NAMALWA (cell line): ENCODE results near the gene EPHA5.

Source experiments
- DNase-seq: peaks from one replicate; pipeline ENCODE4 v3.0.0-alpha.2; 2015; ENCODE audit warnings: low spot score

The EPHA5 gene

GRCh38 chr4:65670331-65671031 lies at the start of gene EPHA5:
TSS of gene EPHA5 (minus strand) at chr4:65670489. CDS start at chr4:65669742, 747 bp downstream.
- DNase-seq: no peak

- DNase-seq: no peak
These were observed 49.3 kb upstream of the EPHA5 start for GRCh38 chr4:65719635-65720034.

DNA sequence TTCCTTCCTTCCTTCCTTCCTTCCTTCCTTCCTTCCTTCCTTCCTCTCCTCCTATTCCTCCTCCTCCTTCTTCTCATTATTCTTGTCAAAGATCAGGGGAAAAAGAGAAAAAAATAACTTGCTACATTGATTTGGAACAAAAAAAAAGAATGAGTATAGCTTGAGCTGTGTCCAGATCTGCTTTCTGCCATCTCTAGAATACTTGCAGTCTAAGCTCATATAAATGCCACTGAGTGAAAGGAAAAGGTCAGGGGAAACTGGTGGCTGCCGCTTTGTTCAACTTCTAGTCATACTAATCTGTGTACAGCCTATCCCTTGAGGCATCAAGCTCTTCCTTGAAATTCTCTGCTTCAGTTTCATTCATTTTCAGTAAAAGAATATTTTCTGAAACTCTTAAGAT lies 28.3 kb upstream of the EPHA5 start:
- DNase-seq: no peak

- DNase-seq: no peak
These were observed 26.1 kb upstream of the EPHA5 start for GRCh38 chr4:65696436-65696835.

- no peak for DNase-seq
These were observed 1.1 kb upstream of the EPHA5 start for GRCh38 chr4:65671372-65671771.

DNA sequence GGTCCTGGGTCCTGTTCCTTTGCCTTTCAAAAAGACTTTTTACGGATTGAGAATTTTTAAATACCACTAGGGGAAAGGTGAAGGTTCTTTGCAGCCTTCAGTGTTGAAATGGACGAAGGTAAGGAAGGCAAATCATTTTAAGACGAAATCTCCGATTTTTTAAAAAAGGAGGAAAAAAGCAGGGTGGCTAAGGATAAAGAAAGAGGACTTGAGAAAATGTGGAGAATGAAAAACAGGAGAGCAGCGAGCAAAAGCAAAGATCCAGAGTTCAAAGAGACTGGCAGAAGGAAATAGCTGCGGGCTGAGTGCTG lies 314 bp downstream of the EPHA5 start:
- DNase-seq: no peak

GRCh38 chr4:65669111-65670019 lies 924 bp downstream of the EPHA5 start:
- no peak for DNase-seq

DNA sequence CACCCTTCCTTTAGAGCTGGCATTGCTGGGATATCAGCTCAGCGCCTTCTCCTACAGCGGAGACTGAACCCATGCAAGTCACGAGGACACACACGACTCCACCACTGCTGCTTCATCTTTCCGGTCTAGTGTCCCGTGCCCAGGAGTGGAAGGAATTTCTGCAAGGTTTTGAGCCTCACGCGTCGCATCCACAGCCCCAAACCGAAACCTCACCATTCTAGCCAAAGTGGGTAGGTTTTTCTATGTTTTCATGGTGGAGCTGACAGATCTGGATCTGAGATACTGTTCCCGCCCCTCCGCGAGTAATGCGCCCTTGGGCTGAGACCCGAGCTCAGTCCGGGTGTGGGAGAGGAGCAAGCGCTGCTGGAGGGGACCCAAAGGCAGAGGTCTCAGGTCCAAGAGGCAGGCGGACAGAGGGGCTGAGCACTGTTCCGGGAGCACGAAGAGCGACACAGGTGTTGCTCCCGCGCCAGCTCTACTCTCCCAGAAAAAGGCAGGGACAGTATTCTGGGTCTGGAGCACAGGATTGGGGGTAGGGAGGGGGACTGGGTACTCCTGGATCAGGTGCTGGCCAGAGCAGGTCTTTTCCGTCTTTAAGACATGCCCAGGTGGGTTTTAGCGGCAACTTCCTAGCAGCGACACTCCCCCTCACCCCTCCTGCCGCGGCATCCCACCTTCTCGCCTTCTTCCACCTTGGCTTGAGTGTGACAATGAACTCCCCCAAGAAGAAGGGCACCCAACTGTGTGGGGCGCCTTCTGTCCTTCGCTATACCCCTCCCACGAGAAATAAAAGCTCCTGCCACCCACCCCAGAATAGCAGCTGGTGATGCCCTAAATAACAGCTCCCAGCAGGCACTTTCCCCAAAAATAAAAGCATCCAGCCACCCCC lies 1.8 kb downstream of the EPHA5 start:
- DNase-seq: no peak

DNA sequence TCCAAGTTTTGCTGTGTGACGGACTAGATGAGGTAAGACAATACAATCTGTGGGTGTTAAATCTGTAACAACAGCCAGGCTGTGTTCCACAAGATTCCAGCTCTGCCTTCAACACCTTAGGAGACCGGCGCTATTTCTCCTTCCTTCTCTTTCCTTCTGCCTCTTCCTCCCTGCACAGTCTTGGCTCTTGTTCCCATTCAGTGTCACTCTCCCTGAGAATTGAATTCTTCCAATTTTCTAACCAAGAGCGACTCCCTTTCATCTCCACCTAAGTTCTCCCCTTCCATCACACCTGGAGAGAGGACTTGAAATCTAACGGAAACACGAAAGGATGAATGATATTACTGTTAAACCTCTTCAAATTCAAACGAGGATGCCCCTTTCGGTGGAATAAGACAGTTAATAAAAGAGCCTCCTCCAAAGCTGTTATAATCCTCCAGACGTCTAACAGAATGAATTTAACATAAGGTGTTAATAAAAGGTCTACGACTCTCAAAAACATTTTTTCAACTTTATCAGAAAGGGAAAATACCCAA lies 2.7 kb downstream of the EPHA5 start:
- no peak for DNase-seq

DNA sequence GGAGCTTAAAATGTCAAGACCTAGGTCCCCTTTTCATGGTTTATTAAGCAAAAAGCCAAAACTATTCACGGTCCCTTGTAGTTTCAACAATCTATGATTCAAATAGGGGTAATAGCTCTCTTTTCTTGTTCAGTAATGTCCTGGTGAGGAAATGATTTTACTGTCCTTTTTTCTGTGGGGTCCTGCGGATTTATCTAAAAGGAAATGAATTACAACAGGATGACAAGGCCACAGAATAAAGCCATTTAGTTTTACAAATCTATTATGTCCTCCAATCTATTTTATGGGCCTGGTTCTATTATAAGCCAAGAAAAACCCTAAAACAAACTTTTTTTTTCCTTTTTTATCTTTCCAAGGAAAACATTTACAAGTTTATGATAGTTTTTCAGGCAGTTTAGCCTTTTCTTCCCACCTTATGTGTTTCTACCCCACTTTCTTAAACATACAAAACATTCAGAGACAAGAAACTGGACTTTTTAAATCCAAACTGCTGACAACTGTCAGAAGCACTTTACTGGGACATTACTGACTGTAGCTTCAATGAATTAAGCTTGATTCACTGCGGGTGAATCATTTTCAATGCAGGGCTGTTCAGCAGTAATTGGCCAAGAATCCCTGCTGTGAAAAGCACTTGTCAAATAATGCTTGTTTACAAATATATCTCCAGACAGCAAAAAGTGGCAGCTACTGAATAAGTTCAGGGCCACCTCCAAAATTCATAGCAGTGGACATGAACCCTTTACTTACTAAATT lies 4.3 kb downstream of the EPHA5 start:
- no peak for DNase-seq

- no peak for DNase-seq
These were observed 8.8 kb downstream of the EPHA5 start for GRCh38 chr4:65661471-65661870.

DNA sequence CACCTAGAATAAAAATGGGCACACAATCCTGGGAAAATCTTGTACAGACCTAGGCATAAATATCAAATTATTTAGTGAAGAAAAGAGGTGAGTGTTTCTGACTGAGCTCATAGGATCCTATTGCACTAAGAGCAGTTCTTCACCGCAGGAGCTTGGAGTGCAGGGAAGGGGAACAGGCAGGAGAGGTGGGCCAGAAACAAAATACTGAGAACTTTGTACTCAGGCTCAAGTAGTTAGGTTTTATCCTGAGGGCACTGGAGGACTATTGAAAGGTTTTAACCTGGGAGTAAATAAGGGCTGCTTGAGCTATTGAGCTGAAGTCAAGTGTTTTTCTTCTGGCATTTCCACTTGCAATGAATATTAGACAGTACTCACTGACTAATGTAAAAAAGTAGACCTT lies 12.2 kb downstream of the EPHA5 start:
- DNase-seq: no peak

- DNase-seq: no peak
These were observed 14.3 kb downstream of the EPHA5 start for GRCh38 chr4:65656008-65656407.

DNA sequence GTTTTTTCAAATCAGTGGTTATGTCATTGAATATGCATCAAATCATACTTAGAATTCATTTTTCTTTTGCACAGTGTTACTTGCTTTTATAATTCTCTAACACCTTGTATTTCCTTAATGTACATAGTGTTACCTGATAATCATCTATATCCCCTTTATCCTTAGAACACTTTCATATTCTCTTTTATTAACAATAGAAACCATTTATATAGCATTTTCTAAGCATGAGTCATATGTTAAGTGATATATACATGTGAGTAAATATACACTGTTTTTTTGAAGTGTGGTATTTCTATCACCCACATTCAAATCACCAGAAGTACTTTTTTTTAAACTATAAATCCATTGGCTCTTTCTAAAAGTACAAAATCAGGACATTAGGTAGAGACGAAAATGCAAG lies 15.3 kb downstream of the EPHA5 start:
- no peak for DNase-seq

DNA sequence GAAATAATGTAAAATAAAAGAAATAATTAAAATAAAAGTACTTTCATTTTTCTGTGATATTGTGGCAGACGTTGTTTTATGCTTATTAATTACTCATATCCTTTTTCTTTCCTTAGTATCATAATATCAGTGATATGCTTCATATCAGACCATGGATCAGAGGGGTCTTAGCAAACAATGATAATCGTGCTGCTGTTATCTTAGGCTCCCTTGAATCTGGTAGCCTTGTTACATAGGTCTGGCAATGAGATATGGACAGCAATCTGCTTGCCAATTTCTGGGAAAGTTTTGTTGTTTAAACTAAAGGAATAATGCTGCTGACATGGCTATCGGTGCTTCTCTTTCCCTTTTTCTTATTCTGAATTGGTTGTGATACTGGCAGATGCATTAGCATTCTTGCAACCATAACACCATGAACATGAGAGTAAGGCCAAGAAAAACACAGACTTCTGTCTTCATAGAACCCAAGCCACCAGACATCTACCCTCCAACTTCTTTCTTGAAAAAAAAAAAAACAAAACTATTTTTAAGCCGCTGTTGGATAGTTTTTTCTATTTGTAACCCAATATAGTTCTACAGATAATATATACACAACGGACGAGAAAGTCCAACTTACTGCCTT lies 16.4 kb downstream of the EPHA5 start:
- DNase-seq: no peak

DNA sequence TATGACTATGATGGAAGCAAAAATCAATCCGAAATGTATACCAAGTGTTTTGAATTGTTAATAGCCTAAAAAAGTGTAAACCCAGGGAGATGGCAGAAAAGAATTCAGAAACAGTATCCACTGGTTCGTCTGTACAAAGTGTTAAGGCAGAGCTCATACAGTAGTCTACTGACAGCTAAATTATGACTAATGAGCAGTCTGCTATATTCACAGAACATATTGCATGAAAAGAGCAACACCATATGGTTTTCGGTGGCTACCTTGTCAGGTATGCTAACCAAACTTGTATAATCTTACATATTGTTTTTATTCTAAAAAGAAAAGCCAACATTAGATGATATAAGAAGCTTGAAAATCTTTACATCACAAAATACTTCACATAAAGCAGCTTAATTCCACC lies 18.5 kb downstream of the EPHA5 start:
- no peak for DNase-seq

DNA sequence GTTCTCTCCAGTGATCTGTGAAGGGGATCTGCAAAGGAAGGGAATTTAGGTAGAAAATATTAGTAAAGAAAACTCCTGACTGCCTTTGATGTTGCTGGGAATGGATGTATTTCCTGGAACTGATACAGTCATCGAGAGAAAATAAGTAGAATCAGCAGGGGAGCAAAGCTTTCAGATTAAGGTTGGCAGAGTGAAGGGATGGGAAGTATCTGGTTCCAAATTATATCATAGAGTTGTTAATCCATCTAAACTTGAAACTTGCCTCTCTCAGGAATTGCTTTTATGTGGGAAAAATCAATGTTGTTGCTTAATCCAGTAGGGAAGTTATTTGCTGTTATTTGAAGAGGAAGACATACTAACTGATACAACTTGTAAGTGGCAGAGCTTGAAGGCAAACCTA lies 19.3 kb downstream of the EPHA5 start:
- no peak for DNase-seq

- no peak for DNase-seq
These were observed 24.2 kb downstream of the EPHA5 start for GRCh38 chr4:65646136-65646535.

GRCh38 chr4:65645185-65645584 lies 25.1 kb downstream of the EPHA5 start:
- DNase-seq: no peak

- no peak for DNase-seq
These were observed 35.1 kb downstream of the EPHA5 start for GRCh38 chr4:65635051-65635821.
